GM12878 (cell line): ENCODE data around the gene MSL2. TPM values are rescaled to one million over a fixed set of nuclear protein-coding genes. Genes with fewer than 3 reads are reported as not detected.
"Not testable (repeated sequence)": the region's sequence is repeated elsewhere in the genome, so short reads cannot be mapped to it uniquely, and the experiment has no call there.

Source experiments
- ATAC-seq: fragments of 200-7000 bp; cut with Tn5 transposase; 3 replicates; pipeline ENCODE4 v1.9.1; 2020; ENCODE audit warnings: mild to moderate bottlenecking, moderate library complexity
- BruUV-seq: library from RNA; stranded (reverse); fragments of 400-500 nt; replicated peaks from 2 replicates; lab custom pipeline; 2021; lab: Mats Ljungman, UMichigan
- CTCF ChIA-PET: fragments of 300-600 bp; sonication (Branson Sonifier 250); formaldehyde crosslinking; extraction: SDS; loops from one replicate; lab custom pipeline; 2021; ENCODE audit warnings: inconsistent platforms; lab: Yijun Ruan, JAX
- POLR2A ChIA-PET: fragments of 350-600 bp; formaldehyde crosslinking; extraction: SDS; loops from one replicate; lab custom pipeline; 2021; ENCODE audit warnings: inconsistent platforms; lab: Charles Lee
- RAD21 ChIA-PET: fragments of 300-600 bp; sonication (Branson Sonifier 250); formaldehyde crosslinking; loops from one replicate; lab custom pipeline; 2023; ENCODE audit warnings: antibody characterized with exemption; ENCODE audit not compliant: unreplicated experiment; lab: Charles Lee
- SMC1A ChIA-PET: fragments of 300-600 bp; sonication (Branson Sonifier 250); formaldehyde crosslinking; loops from one replicate; lab custom pipeline; 2023; ENCODE audit not compliant: unreplicated experiment, uncharacterized antibody; lab: Charles Lee
- DNase-seq: peaks from one replicate; pipeline ENCODE4 v3.0.0-alpha.2; 2011; ENCODE audit warnings: low read depth, low spot score
- FAIRE-seq: peaks from 3 replicates; lab custom pipeline; 2011; peaks lifted over from hg19 to GRCh38; lab: Jason Lieb, UNC
- H2AFZ ChIP-seq: 2 replicates; pipeline ENCODE4 v1.6.0; 2011; ENCODE audit warnings: low read depth, low read length, control low read depth; ENCODE audit not compliant: control insufficient read depth
- H3K27ac ChIP-seq: 2 replicates; pipeline ENCODE4 v1.5.1; 2011; ENCODE audit warnings: control low read depth; ENCODE audit not compliant: control insufficient read depth, insufficient read depth
- H3K27me3 ChIP-seq, 2 experiments: replicated peaks in 1 of 2; 2 replicates each; pipeline versions ENCODE4 v1.6.0 to v1.6.1; 2011; ENCODE audit warnings: low read length in 1 of 2; ENCODE audit not compliant: control insufficient read depth in 2 of 2, insufficient read depth in 2 of 2
- H3K36me3 ChIP-seq, 2 experiments: 2 replicates each; pipeline ENCODE4 v1.5.1; 2011; ENCODE audit warnings: low read length in 1 of 2; ENCODE audit not compliant: control insufficient read depth in 2 of 2, insufficient read depth in 2 of 2
- H3K4me1 ChIP-seq: 2 replicates; pipeline ENCODE4 v1.6.1; 2011; ENCODE audit warnings: mild to moderate bottlenecking, low read length, moderate library complexity, mixed read lengths; ENCODE audit not compliant: control insufficient read depth, insufficient read depth
- H3K4me2 ChIP-seq: 2 replicates; pipeline ENCODE4 v1.6.0; 2011; ENCODE audit warnings: control low read depth; ENCODE audit not compliant: control insufficient read depth, insufficient read depth
- H3K4me3 ChIP-seq: fragments of 200-600 bp; sonication (generic); 2 replicates; pipeline ENCODE4 v1.5.1; 2016
- H3K79me2 ChIP-seq: 2 replicates; pipeline ENCODE4 v1.6.0; 2011; ENCODE audit warnings: low read length; ENCODE audit not compliant: control insufficient read depth, insufficient read depth
- H3K9ac ChIP-seq: 2 replicates; pipeline ENCODE4 v1.8.0; 2011; ENCODE audit warnings: low read length, control low read depth, mixed read lengths; ENCODE audit not compliant: control insufficient read depth, insufficient read depth
- H3K9me3 ChIP-seq: replicated peaks from 3 replicates; pipeline ENCODE4 v1.5.1; 2011; ENCODE audit warnings: mild to moderate bottlenecking, low read length; ENCODE audit not compliant: control insufficient read depth, insufficient read depth
- H4K20me1 ChIP-seq: 2 replicates; pipeline ENCODE4 v1.6.0; 2011; ENCODE audit not compliant: control insufficient read depth, insufficient read depth
- LARP7 ChIP-seq: fragments of 450-650 bp; IDR thresholded peaks from 2 replicates; pipeline ENCODE4 v1.6.1; 2017; ENCODE audit warnings: mild to moderate bottlenecking
- SMC3 ChIP-seq: IDR thresholded peaks from 2 replicates; pipeline ENCODE4 v1.6.1; 2011; ENCODE audit warnings: low read length, improper control_type of control experiment, borderline replicate concordance
- TCF7 ChIP-seq: IDR thresholded peaks from 2 replicates; pipeline ENCODE4 v1.6.1; 2014; ENCODE audit warnings: antibody characterized with exemption, borderline replicate concordance
- ZNF592 ChIP-seq: fragments of 450-650 bp; IDR thresholded peaks from 2 replicates; pipeline ENCODE4 v1.6.1; 2017; ENCODE audit warnings: mild to moderate bottlenecking, moderate library complexity
- WGBS: methylation state at CpG from one replicate; pipeline ENCODE4 v1.1.6; 2016; ENCODE audit warnings: low lambda C conversion rate; ENCODE audit not compliant: insufficient replicate concordance, insufficient coverage; ENCODE audit errors: missing lambda C conversion rate; 5-methylcytosine and 5-hydroxymethylcytosine counted together
- in situ Hi-C: fragments of 300-500 bp; cut with MboI; formaldehyde crosslinking; loops from 9 replicates; pipeline ENCODE4 v1.14.3; 2018; ENCODE audit warnings: mixed read lengths
- intact Hi-C: fragments of 100-400 bp; cut with micrococcal nuclease; formaldehyde crosslinking; loops from one replicate; pipeline ENCODE4 v1.14.2; 2022; ENCODE audit not compliant: unreplicated experiment
- polyA plus RNA-seq, 11 experiments: library from polyadenylated mRNA; depleted of rRNA in 4 of 11; unstranded in 6 of 11; stranded (reverse) in 5 of 11; fragments of >200 nt; fragmentation: Nextera tagmentation in 4 of 11; fragmentation: Illumina TruSeq in 1 of 11; extraction: Ambion mirVana in 4 of 11; extraction: Trizol in 1 of 11; gene quantifications; 1 replicate in 1 of 11; 2 replicates in 10 of 11; pipeline versions ENCODE4 v1.2.1 to v1.2.3, GENCODE V29; 2011 to 2016; ENCODE audit warnings: inconsistent platforms in 2 of 11, missing spikeins in 2 of 11, low read depth in 1 of 11
- total RNA-seq, 4 experiments: library from RNA; depleted of rRNA in 3 of 4; stranded (reverse); fragments of >200 nt in 3 of 4; fragmentation: Illumina TruSeq in 1 of 4; extraction: Trizol in 1 of 4; gene quantifications; 2 replicates each; pipeline versions ENCODE4 v1.2.1 to v1.2.3, GENCODE V29; 2013 to 2021

MSL2 gene
- total and polyA plus RNA-seq, 10 of the 15 experiments (the other 5 are each of a cell fraction or from before 2014, with no cell fraction given): 3.5 to 31.7 (median 10.5) TPM

- Histone ChIP-seq H4K20me1 (no peaks in the 10 kb centered on the region), H3K27me3 (no peaks in the 10 kb centered on the region; a peak in 1 of 4 replicates), H3K9ac (no peak overlapping the region), H3K4me1 (no peaks in the 10 kb centered on the region), H3K27ac (no peak overlapping the region), H3K36me3 (no peaks in the 10 kb centered on the region), H3K79me2 (no peaks in the 10 kb centered on the region), H2AFZ (no peak overlapping the region), H3K4me3 (no peak overlapping the region), H3K9me3 (no peaks in the 10 kb centered on the region), H3K4me2 (no peak overlapping the region)
- no peak for FAIRE-seq
- no TSS peak for BruUV-seq
- RAD21 ChIA-PET: no interaction called here
- 4% methylated on average over 2 of the region's 2 CpGs for WGBS
- SMC1A ChIA-PET: no interaction called here
- no peak for DNase-seq
- no peak for ATAC-seq
- no peak for TF ChIP-seq SMC3
- no peak for TF ChIP-seq TCF7
- no peak for TF ChIP-seq LARP7
- no peak for TF ChIP-seq ZNF592
- intact Hi-C loops: no loop called here
- CTCF ChIA-PET: no interaction called here
- in situ Hi-C loops: no loop called here
- POLR2A ChIA-PET: no interaction called here
Observed at GRCh38 chr3:136232413-136232812, 36.3 kb upstream of the MSL2 start.

- FAIRE-seq, H3K27ac ChIP-seq, in situ Hi-C loops, H3K9ac ChIP-seq, H3K4me1 ChIP-seq, BruUV-seq, H3K4me2 ChIP-seq, DNase-seq, POLR2A ChIA-PET, H3K9me3 ChIP-seq, ATAC-seq, RAD21 ChIA-PET, H2AFZ ChIP-seq, intact Hi-C loops, H4K20me1 ChIP-seq, CTCF ChIA-PET, H3K36me3 ChIP-seq, SMC1A ChIA-PET, H3K79me2 ChIP-seq, H3K27me3 ChIP-seq, H3K4me3 ChIP-seq: not testable (repeated sequence)
- 57% methylated on average over 4 of the region's 4 CpGs for WGBS
Observed at GRCh38 chr3:136222746-136223145, 26.6 kb upstream of the MSL2 start.
